ENCODE results near the gene ZNF549.

ZNF549 gene

GRCh38 chr19:57583104-57583520 is 56.0 kb downstream of the ZNF549 start:
- DNase-seq (ENCODE audit: low spot score), result no peak
- no peak for TF ChIP-seq CTCF (IDR thresholded peaks at IDR 0.05; ENCODE audit: extremely low read depth, missing control alignments)

DNA sequence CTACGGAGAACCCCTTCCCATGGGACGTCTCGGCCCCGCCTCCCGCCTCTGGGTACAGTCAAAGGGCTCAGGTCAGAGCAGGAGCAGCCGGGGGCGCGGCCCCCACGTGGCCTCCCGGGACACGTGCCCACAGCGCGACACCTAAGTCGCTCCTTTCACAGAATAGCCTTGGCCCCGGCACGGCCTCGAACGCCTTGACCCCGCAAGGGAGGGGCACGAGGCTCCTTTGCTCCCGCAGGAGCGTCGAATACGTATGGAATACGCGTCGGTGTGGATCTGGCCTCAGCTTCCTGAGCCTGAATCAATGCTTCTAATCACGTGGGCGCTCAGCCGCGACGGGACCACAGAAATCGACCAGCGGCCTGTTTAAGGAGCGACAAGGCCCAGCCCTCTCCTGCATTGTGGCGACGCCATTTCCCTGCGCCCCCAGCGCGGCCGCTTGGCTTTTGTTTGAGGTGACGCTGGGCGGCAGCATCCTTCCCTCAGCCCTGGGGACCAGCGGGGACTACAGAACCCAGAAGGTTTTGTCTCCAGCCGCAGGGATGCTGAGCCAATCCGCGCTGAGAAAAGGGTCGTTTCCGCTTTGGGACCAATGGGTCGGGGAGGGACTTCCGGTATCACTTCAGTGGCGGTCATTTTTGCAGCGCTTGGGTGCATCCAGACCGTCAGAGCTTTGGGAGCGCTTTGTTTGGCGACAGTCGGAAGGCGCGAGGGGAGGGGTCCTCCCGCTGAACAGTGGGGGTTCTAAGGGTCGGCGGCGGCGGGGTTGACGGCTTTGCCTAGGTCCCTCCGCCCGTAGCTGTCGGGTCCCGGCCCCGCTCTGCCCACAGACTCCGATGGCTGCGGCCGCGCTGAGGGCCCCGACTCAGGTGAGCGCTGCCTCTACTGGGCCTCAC is 56.6 kb downstream of the ZNF549 start, which contains the start of gene ZIK1:
Gene ZIK1, plus strand, starts transcription at position 625 of the 896 bp plus-strand sequence. Its CDS starts 212 bp downstream, at position 837.
- TF ChIP-seq CTCF (IDR thresholded peaks at IDR 0.05; ENCODE audit: extremely low read depth, missing control alignments), result no peak
- DNase-seq (ENCODE audit: low spot score), result peak; percentile 95

- TF ChIP-seq CTCF (IDR thresholded peaks at IDR 0.05; ENCODE audit: extremely low read depth, missing control alignments), result no peak
- DNase-seq (ENCODE audit: low spot score), result no peak
Measured at GRCh38 chr19:57587529-57587928, 60.4 kb downstream of the ZNF549 start.

- DNase-seq (ENCODE audit: low spot score), result no peak
- no peak for TF ChIP-seq CTCF (IDR thresholded peaks at IDR 0.05; ENCODE audit: extremely low read depth, missing control alignments)
Measured at GRCh38 chr19:57599377-57599760, 72.2 kb downstream of the ZNF549 start.

DNA sequence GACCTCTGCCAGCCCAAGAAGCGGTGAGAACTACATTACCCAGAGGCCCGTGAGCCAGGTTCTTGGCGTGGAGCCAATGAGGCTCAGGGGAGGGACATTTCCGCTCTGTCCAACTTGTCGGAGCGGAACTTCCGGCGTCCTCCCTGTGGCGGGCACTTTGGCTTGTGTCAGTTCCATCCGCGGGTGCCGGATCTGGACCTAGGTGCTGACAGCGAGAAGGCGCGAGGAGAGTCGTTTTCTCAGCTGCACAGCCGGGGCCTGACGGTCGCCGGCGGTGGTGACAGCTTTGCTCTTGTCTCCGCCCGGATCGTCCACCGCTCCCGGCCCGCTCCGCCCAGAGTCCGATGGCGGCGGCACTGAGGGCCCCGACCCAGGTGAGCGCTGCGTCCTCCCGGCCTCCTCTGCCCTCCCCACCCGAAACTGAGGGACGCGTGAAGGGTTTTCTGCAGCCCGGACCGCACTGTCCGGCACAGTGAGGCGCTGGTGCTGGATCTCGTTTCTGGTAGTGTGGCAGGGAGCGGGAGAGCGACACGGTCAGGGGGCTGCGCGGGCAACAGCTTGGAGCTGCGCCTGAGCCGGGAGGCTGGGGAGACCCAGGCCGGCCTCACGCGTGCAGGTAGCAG is 72.7 kb downstream of the ZNF549 start, which contains the start of gene ZNF530:
Gene ZNF530, plus strand, starts transcription at position 125 of the 623 bp plus-strand sequence. CDS start 4,461 bp downstream, outside the sequence.
- no peak for TF ChIP-seq CTCF (IDR thresholded peaks at IDR 0.05; ENCODE audit: extremely low read depth, missing control alignments)
- DNase-seq (ENCODE audit: low spot score), result peak; percentile 93

DNA sequence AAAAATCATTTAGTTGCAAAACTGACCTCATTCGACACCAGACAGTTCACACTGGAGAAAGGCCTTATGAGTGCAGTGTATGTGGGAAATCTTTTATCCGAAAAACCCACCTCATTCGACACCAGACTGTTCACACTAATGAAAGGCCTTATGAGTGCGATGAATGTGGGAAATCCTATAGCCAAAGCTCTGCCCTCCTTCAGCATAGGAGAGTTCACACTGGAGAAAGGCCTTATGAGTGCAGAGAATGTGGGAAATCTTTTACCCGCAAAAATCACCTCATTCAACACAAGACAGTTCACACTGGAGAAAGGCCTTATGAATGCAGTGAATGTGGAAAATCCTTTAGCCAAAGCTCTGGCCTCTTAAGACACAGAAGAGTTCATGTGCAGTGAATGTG is 79.8 kb downstream of the ZNF549 start:
- no peak for TF ChIP-seq CTCF (IDR thresholded peaks at IDR 0.05; ENCODE audit: extremely low read depth, missing control alignments)
- no peak for DNase-seq (ENCODE audit: low spot score)

Measured in GM20000 (cell line).